GM18867 (cell line): ENCODE data around the gene MYBPHL.
"Not testable (repeated sequence)": the region's sequence is repeated elsewhere in the genome, so short reads cannot be mapped to it uniquely, and the experiment has no call there.

Source experiments
- ATAC-seq: cut with Tn5 transposase; IDR thresholded peaks from one replicate; pipeline ENCODE4 v1.9.1; 2021; ENCODE audit warnings: mild to moderate bottlenecking, moderate library complexity; ENCODE audit not compliant: unreplicated experiment

MYBPHL gene

GRCh38 chr1:109307274-109308021 is 637 bp upstream of the MYBPHL start:
- ATAC-seq, result no peak

- not testable (repeated sequence) for ATAC-seq
Measured at GRCh38 chr1:109305991-109306390, 820 bp downstream of the MYBPHL start.

- ATAC-seq, result no peak
Measured at GRCh38 chr1:109304226-109304920, 2.4 kb downstream of the MYBPHL start.

GRCh38 chr1:109301874-109302273 is 4.9 kb downstream of the MYBPHL start:
- no peak for ATAC-seq

- no peak for ATAC-seq
Measured at GRCh38 chr1:109300650-109301151, 6.1 kb downstream of the MYBPHL start.

- ATAC-seq, result no peak
Measured at GRCh38 chr1:109299558-109300343, 7.1 kb downstream of the MYBPHL start.

- peak; percentile 51 for ATAC-seq
Measured at GRCh38 chr1:109298666-109299557, 7.9 kb downstream of the MYBPHL start.

GRCh38 chr1:109296782-109297181 is 10.0 kb downstream of the MYBPHL start:
- ATAC-seq, result no peak

- no peak for ATAC-seq
Measured at GRCh38 chr1:109295712-109296415, 10.9 kb downstream of the MYBPHL start.

- ATAC-seq, result no peak
Measured at GRCh38 chr1:109294481-109294880, 12.3 kb downstream of the MYBPHL start.

- no peak for ATAC-seq
Measured at GRCh38 chr1:109293026-109293425, 13.8 kb downstream of the MYBPHL start.

- ATAC-seq, result no peak
Measured at GRCh38 chr1:109292364-109292763, 14.4 kb downstream of the MYBPHL start.

GRCh38 chr1:109290998-109291397 is 15.8 kb downstream of the MYBPHL start:
- no peak for ATAC-seq

GRCh38 chr1:109290137-109290536 is 16.7 kb downstream of the MYBPHL start:
- no peak for ATAC-seq

- not testable (repeated sequence) for ATAC-seq
Measured at GRCh38 chr1:109286762-109287161, 20.0 kb downstream of the MYBPHL start.

- no peak for ATAC-seq
Measured at GRCh38 chr1:109283748-109284600, 22.8 kb downstream of the MYBPHL start.

- peak; percentile 96 for ATAC-seq
Measured at GRCh38 chr1:109282952-109283747, 23.7 kb downstream of the MYBPHL start, which contains the start of gene PSRC1. Gene PSRC1, minus strand, starts transcription at chr1:109283145.

GRCh38 chr1:109282497-109282951 is 24.3 kb downstream of the MYBPHL start:
- ATAC-seq, result no peak
